DOHH2 (cell line): ENCODE measurements around the gene MAST2.

ENCODE experiments used
- H3F3A ChIP-seq: fragments of 200-600 bp; sonication (generic), shearing (Covaris generic); 2 replicates; pipeline ENCODE4 v1.6.0; 2016; ENCODE audit warnings: antibody characterized with exemption, mild to moderate bottlenecking; ENCODE audit not compliant: control insufficient read depth, insufficient read depth
- H3K27ac ChIP-seq: fragments of 200-600 bp; sonication (generic); 2 replicates; pipeline ENCODE4 v1.5.1; 2014; ENCODE audit warnings: low read depth, mild to moderate bottlenecking, low read length, moderate library complexity
- H3K27me3 ChIP-seq: fragments of 200-600 bp; sonication (generic); 2 replicates; pipeline ENCODE4 v1.6.1; 2014; ENCODE audit warnings: mild to moderate bottlenecking, low read length, mixed read lengths; ENCODE audit not compliant: control insufficient read depth
- H3K36me3 ChIP-seq: fragments of 200-600 bp; sonication (generic); 2 replicates; pipeline ENCODE4 v1.6.1; 2014; ENCODE audit warnings: mild to moderate bottlenecking, low read length, moderate library complexity, mixed read lengths; ENCODE audit not compliant: control insufficient read depth
- H3K4me1 ChIP-seq: fragments of 200-600 bp; sonication (generic); 2 replicates; pipeline ENCODE4 v1.6.1; 2014; ENCODE audit warnings: mild to moderate bottlenecking, low read length, mixed read lengths; ENCODE audit not compliant: control insufficient read depth
- H3K4me2 ChIP-seq: fragments of 200-600 bp; sonication (generic); 2 replicates; pipeline ENCODE4 v1.6.0; 2014; ENCODE audit warnings: mild to moderate bottlenecking, low read length, moderate library complexity
- H3K4me3 ChIP-seq: fragments of 200-600 bp; sonication (generic); 2 replicates; pipeline ENCODE4 v1.5.1; 2014; ENCODE audit warnings: mild to moderate bottlenecking, low read length, mixed read lengths
- H3K79me2 ChIP-seq: fragments of 200-600 bp; sonication (generic); 2 replicates; pipeline ENCODE4 v1.6.1; 2014; ENCODE audit warnings: mild to moderate bottlenecking, low read length, mixed read lengths; ENCODE audit not compliant: control insufficient read depth
- H3K9me2 ChIP-seq: fragments of 200-600 bp; sonication (generic); replicated peaks from 2 replicates; pipeline ENCODE4 v1.6.1; 2014; ENCODE audit warnings: mild to moderate bottlenecking, low read length, mixed read lengths; ENCODE audit not compliant: control insufficient read depth
- H3K9me3 ChIP-seq: fragments of 200-600 bp; sonication (generic); 2 replicates; pipeline ENCODE4 v1.6.1; 2014; ENCODE audit warnings: antibody characterized with exemption, low read length, mixed read lengths; ENCODE audit not compliant: control insufficient read depth, insufficient read depth
- H4K20me1 ChIP-seq: fragments of 200-600 bp; sonication (generic); 2 replicates; pipeline ENCODE4 v1.6.0; 2014; ENCODE audit warnings: low read depth, mild to moderate bottlenecking, antibody characterized with exemption, low read length, moderate library complexity; ENCODE audit not compliant: control insufficient read depth, insufficient read depth
- CTCF ChIP-seq: fragments of 200-600 bp; sonication (generic); IDR thresholded peaks from one replicate; pipeline ENCODE4 v1.5.1; 2014; ENCODE audit warnings: antibody characterized with exemption, mild to moderate bottlenecking, low read depth, low read length; ENCODE audit not compliant: poor library complexity, severe bottlenecking
- EZH2phosphoT487 ChIP-seq: fragments of 200-600 bp; sonication (generic); IDR thresholded peaks from 2 replicates; pipeline ENCODE4 v1.6.1; 2017; ENCODE audit warnings: borderline replicate concordance, mild to moderate bottlenecking, antibody characterized with exemption, low read length, moderate library complexity, mixed read lengths

MAST2 gene

GRCh38 chr1:46002551-46003150, 199.2 kb downstream of the MAST2 start:
- peaks cover 79% of the 10 kb centered on the region for H3K36me3 ChIP-seq
- no peaks in the 10 kb centered on the region for H3K4me1 ChIP-seq
- TF ChIP-seq CTCF (no peak), EZH2phosphoT487 (no peak)
- H3K27me3 ChIP-seq = no peaks in the 10 kb centered on the region
- H3K9me3 ChIP-seq = no peaks in the 10 kb centered on the region
- H3K27ac ChIP-seq = no peak overlapping the region
- no peaks in the 10 kb centered on the region for H3K79me2 ChIP-seq
- no peaks in the 10 kb centered on the region for H3F3A ChIP-seq
- no peak overlapping the region for H3K4me2 ChIP-seq
- H4K20me1 ChIP-seq = no peaks in the 10 kb centered on the region
- H3K4me3 ChIP-seq = no peak overlapping the region
- H3K9me2 ChIP-seq = no peaks in the 10 kb centered on the region

GRCh38 chr1:46003315-46003714, 199.9 kb downstream of the MAST2 start:
- H3K27ac ChIP-seq = no peak overlapping the region
- H3K4me3 ChIP-seq = no peak overlapping the region
- no peaks in the 10 kb centered on the region for H3K4me1 ChIP-seq
- no peaks in the 10 kb centered on the region for H3K9me2 ChIP-seq
- TF ChIP-seq EZH2phosphoT487 (no peak), CTCF (no peak)
- H3K36me3 ChIP-seq = peaks cover 79% of the 10 kb centered on the region
- H3K4me2 ChIP-seq = no peak overlapping the region
- H3F3A ChIP-seq = no peaks in the 10 kb centered on the region
- H4K20me1 ChIP-seq = no peaks in the 10 kb centered on the region
- H3K79me2 ChIP-seq = no peaks in the 10 kb centered on the region
- H3K9me3 ChIP-seq = no peaks in the 10 kb centered on the region
- no peaks in the 10 kb centered on the region for H3K27me3 ChIP-seq

GRCh38 chr1:46004492-46004891, 201.1 kb downstream of the MAST2 start:
- no peaks in the 10 kb centered on the region for H3K79me2 ChIP-seq
- no peak overlapping the region for H3K4me2 ChIP-seq
- TF ChIP-seq EZH2phosphoT487 (no peak), CTCF (no peak)
- H3K9me2 ChIP-seq = no peaks in the 10 kb centered on the region
- H3K4me1 ChIP-seq = no peaks in the 10 kb centered on the region
- H3K4me3 ChIP-seq = no peak overlapping the region
- H3K27ac ChIP-seq = no peak overlapping the region
- H4K20me1 ChIP-seq = no peaks in the 10 kb centered on the region
- peaks cover 84% of the 10 kb centered on the region for H3K36me3 ChIP-seq
- no peaks in the 10 kb centered on the region for H3F3A ChIP-seq
- H3K9me3 ChIP-seq = no peaks in the 10 kb centered on the region
- no peaks in the 10 kb centered on the region for H3K27me3 ChIP-seq
